Body of pancreas (tissue), 4 donors: Measurements from ENCODE around the gene NRXN2. TPM values are rescaled to one million over a fixed set of nuclear protein-coding genes. Genes with fewer than 3 reads are reported as not detected.

Source experiments
- ATAC-seq: fragments of 150-250 bp; one replicate; pipeline ENCODE4 v1.9.1; 2016
- DNase-seq, 4 donors: peaks; one replicate each; pipeline ENCODE4 v3.0.0-alpha.2; 2019
- H3K27ac ChIP-seq, 4 donors: fragments of 200-600 bp; sonication (generic); 1 replicate in 3 of 4; 2 replicates in 1 of 4; pipeline versions ENCODE4 v1.5.1 to v1.6.1; 2016 to 2019; ENCODE audit warnings: mild to moderate bottlenecking in 1 of 4, mixed read lengths in 1 of 4, moderate library complexity in 1 of 4
- H3K27me3 ChIP-seq, 2 donors: fragments of 200-600 bp; sonication (generic); one replicate each; pipeline ENCODE4 v1.6.0; 2016; ENCODE audit warnings: mild to moderate bottlenecking in 1 of 2
- H3K36me3 ChIP-seq, 2 donors: fragments of 200-600 bp; sonication (generic); replicated peaks in 1 of 2; 2 replicates each; pipeline ENCODE4 v1.5.1; 2016; ENCODE audit warnings: low read depth in 2 of 2; ENCODE audit not compliant: insufficient read depth in 1 of 2
- H3K4me1 ChIP-seq: fragments of 200-600 bp; sonication (generic); one replicate; pipeline ENCODE4 v1.6.0; 2016
- H3K4me3 ChIP-seq, 2 donors: fragments of 200-600 bp; sonication (generic); 1 replicate in 1 of 2; 2 replicates in 1 of 2; pipeline ENCODE4 v1.5.1; 2016 to 2019
- H3K9me3 ChIP-seq, 3 donors: fragments of 200-600 bp; sonication (generic); 1 replicate in 2 of 3; 2 replicates in 1 of 3; pipeline ENCODE4 v1.5.1; 2016
- POLR2A ChIP-seq, 3 donors: fragments of 450-650 bp; IDR thresholded peaks; one replicate each; pipeline ENCODE4 v1.6.1; 2016; ENCODE audit warnings: antibody characterized with exemption in 3 of 3, mild to moderate bottlenecking in 2 of 3
- WGBS, 2 donors: methylation state at CpG; one replicate each; pipeline ENCODE4 v1.1.5; 2017; 5-methylcytosine and 5-hydroxymethylcytosine counted together
- intact Hi-C: fragments of 100-400 bp; cut with DNase I; formaldehyde crosslinking; loops from one replicate; pipeline ENCODE4 v1.15.1; 2023
- total RNA-seq, 2 donors: library from RNA; depleted of rRNA; stranded (reverse); fragments of >200 nt; gene quantifications; one replicate each; pipeline ENCODE4 v1.1.0, GENCODE V29; 2016
- TF ChIP-seq, protein P1 (sequence below), 7 experiments: fragments of 450-650 bp in 4 of 7; fragments of 200-600 bp in 3 of 7; sonication (generic) in 3 of 7; IDR thresholded peaks; one replicate each; pipeline ENCODE4 v1.5.1; 2016 to 2019; ENCODE audit warnings: antibody characterized with exemption in 7 of 7

NRXN2 gene
- total RNA-seq, 2 donors from 2014 or later: 1.3 to 4.9 TPM

DNA sequence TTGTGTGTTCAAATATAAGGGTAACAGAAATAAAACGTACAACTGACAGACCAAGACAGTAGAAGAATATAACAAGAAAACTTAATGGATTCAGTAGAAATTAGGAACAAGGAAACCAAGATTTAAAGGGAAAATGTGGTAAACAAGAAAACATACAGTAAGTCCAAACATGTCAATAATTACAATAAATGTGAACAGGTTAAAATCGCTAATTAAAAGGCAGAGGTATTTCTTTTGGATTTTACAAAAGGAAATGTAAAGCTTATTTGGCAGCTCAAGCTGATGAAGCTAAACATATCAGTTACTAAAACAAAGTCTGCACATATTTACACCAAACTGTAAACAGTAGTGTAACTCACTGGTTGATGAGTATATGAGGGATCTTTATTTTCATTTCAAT lies 134.3 kb downstream of the NRXN2 start:
- intact Hi-C loops: no loop called here
- no peaks in the 10 kb centered on the region for H3K36me3 ChIP-seq
- H3K4me3 ChIP-seq: no peak overlapping the region
- no peak for DNase-seq
- no peak overlapping the region for H3K27ac ChIP-seq
- 88 to 96% methylated on average over 2 of the region's 2 CpGs for WGBS, 2 donors
- no peaks in the 10 kb centered on the region for H3K27me3 ChIP-seq
- no peak for TF ChIP-seq POLR2A (IDR thresholded peaks at IDR 0.05)
- TF ChIP-seq, protein P1, sequence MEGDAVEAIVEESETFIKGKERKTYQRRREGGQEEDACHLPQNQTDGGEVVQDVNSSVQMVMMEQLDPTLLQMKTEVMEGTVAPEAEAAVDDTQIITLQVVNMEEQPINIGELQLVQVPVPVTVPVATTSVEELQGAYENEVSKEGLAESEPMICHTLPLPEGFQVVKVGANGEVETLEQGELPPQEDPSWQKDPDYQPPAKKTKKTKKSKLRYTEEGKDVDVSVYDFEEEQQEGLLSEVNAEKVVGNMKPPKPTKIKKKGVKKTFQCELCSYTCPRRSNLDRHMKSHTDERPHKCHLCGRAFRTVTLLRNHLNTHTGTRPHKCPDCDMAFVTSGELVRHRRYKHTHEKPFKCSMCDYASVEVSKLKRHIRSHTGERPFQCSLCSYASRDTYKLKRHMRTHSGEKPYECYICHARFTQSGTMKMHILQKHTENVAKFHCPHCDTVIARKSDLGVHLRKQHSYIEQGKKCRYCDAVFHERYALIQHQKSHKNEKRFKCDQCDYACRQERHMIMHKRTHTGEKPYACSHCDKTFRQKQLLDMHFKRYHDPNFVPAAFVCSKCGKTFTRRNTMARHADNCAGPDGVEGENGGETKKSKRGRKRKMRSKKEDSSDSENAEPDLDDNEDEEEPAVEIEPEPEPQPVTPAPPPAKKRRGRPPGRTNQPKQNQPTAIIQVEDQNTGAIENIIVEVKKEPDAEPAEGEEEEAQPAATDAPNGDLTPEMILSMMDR (IDR thresholded peaks at IDR 0.05): no peak
- ATAC-seq: no peak
- no peaks in the 10 kb centered on the region for H3K9me3 ChIP-seq
- no peaks in the 10 kb centered on the region for H3K4me1 ChIP-seq

DNA sequence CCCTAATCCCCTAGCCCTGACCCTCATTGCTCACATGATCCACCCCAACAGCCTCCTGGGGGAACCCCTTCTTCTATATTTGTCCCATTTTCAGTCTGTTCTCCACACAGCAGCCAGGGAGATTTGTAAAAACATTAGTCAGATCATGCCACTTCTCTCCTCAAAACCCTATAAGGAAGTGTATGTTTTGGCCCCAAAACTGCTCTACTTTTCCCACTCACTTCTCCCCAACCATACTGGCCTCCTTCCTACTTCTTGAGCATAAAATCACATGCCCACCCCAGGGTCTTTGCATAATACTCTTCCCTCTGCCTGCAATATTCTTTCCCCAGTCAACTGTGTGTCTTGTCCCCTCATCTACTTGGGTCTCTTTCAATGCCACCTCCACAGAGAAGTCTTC lies 136.6 kb downstream of the NRXN2 start:
- DNase-seq: no peak
- Histone ChIP-seq H3K4me3 (no peak overlapping the region), H3K4me1 (no peaks in the 10 kb centered on the region), H3K27me3 (no peaks in the 10 kb centered on the region), H3K36me3 (no peaks in the 10 kb centered on the region), H3K9me3 (no peaks in the 10 kb centered on the region), H3K27ac (no peak overlapping the region)
- intact Hi-C loops: no loop called here
- no peak for TF ChIP-seq POLR2A (IDR thresholded peaks at IDR 0.05)
- TF ChIP-seq, protein P1 (IDR thresholded peaks at IDR 0.05): no peak
- no peak for ATAC-seq

DNA sequence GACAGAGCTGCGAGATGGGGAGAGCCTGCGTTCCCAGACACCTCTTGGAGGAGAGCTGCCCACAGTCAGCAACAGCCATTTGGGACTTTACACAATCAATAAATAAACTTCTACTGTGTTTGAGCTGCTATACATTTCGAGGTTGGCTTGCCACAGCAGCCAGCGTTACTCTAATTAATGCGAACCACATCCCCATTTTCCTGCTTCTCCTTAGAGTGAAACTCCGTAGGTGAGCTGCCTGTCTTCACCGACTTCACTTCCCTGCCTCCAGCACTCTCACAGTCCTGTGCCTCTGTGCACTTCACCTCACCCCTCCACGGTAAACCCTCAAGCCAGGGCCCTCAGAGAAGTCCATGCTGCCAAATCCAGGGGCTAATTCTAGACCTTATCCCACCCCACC lies 137.8 kb downstream of the NRXN2 start:
- no peak for DNase-seq
- no peak for TF ChIP-seq POLR2A (IDR thresholded peaks at IDR 0.05)
- TF ChIP-seq, protein P1 (IDR thresholded peaks at IDR 0.05): no peak
- no peak for ATAC-seq
- Histone ChIP-seq H3K36me3 (no peaks in the 10 kb centered on the region), H3K4me1 (no peaks in the 10 kb centered on the region), H3K27me3 (no peaks in the 10 kb centered on the region), H3K9me3 (no peaks in the 10 kb centered on the region), H3K4me3 (no peak overlapping the region), H3K27ac (no peak overlapping the region)
- WGBS, 2 donors: 42 to 58% methylated on average over 8 of the region's 8 CpGs
- intact Hi-C loops: no loop called here

DNA sequence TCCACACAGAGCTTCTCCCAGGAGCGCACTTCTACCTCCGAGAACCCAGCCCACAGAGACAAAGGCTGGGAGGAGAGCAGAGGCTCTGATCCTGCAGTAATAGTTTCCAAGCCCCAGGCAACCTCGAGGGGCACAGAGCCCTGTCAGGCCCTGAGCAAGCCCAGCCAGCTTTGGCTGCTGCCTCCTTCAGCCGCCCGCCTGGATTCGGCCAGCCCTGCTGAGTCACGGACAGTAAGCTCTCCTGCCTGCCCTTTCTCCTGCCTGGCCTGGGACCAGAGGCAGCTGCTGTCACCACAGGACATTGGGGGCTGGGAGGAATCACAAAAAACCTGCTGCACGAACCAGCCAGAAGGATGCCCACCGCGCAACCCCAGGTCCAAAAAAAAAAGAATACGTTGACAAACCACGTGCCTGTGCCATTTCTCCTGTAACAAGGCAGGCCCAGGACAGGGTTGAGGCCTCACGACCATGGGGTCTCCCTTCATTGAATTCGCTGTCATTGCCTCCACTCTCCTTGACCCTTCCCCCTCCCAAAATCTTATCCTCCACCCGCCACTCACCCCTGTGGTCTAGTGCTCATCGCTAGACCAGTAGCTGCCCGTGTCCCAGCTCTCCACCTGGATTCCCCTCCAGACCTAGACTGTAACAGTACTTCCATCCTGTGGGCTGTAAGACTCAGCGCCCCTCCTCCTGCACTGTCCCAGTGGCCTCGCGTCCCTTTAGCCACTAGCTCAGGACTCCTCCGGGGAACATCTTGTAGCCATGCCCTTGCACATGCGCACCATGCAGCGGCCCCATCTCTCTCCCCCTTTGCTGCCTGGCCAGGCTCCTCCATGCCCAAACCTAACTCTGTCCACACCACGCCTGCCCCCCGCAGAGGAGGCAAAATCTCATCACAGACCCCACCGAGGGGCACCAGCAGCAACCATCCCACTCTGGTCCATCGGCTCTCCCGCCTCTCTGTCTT lies 139.4 kb downstream of the NRXN2 start:
- peak in 1 of 4 donors; percentile 34 for DNase-seq
- 75 to 82% methylated on average over 26 to 28 of the region's 28 CpGs for WGBS, 2 donors

More for the DNA sequence above, 139.4 kb downstream of the NRXN2 start:
- H3K27me3 ChIP-seq: no peaks in the 10 kb centered on the region
- ATAC-seq: no peak
- TF ChIP-seq, protein P1 (IDR thresholded peaks at IDR 0.05): no peak
- TF ChIP-seq POLR2A (IDR thresholded peaks at IDR 0.05): no peak
- no peaks in the 10 kb centered on the region for H3K9me3 ChIP-seq
- no peak overlapping the region for H3K4me3 ChIP-seq
- no peaks in the 10 kb centered on the region for H3K36me3 ChIP-seq
- no peaks in the 10 kb centered on the region for H3K4me1 ChIP-seq
- H3K27ac ChIP-seq: no peak overlapping the region
- intact Hi-C loops: no loop called here
